HFFc6 (cell line): Measurements from ENCODE around the gene SAYSD1. TPM values are rescaled to one million over a fixed set of nuclear protein-coding genes. Genes with fewer than 3 reads are reported as not detected.

Experiments used
- DNase-seq: peaks from one replicate; pipeline ENCODE4 v3.0.0-alpha.2; 2018
- H3K27ac Mint-ChIP-seq: 2 replicates; pipeline ENCODE4 v1.8.0; 2020; ENCODE audit warnings: mild to moderate bottlenecking, mixed read lengths
- H3K27me3 Mint-ChIP-seq: 2 replicates; pipeline ENCODE4 v1.8.0; 2021; ENCODE audit warnings: mild to moderate bottlenecking, moderate library complexity, mixed read lengths; ENCODE audit not compliant: insufficient read depth
- H3K36me3 Mint-ChIP-seq: 2 replicates; pipeline ENCODE4 v1.8.0; 2021; ENCODE audit warnings: low read depth, mixed read lengths
- H3K4me1 Mint-ChIP-seq: 2 replicates; pipeline ENCODE4 v1.8.0; 2020; ENCODE audit warnings: low read depth, mixed read lengths
- H3K4me3 Mint-ChIP-seq: 2 replicates; pipeline ENCODE4 v1.8.0; 2020; ENCODE audit warnings: mild to moderate bottlenecking, moderate library complexity, mixed read lengths
- H3K9me3 Mint-ChIP-seq: 2 replicates; pipeline ENCODE4 v1.8.0; 2020; ENCODE audit warnings: mild to moderate bottlenecking, mixed read lengths
- total RNA-seq, 6 experiments: library from RNA; stranded (reverse); fragmentation: NEBNext Ultra II Directional; extraction: Animal tissue kit (Norgen Biotek cat#: 25700); gene quantifications; 2 replicates in 1 of 6; 3 replicates in 5 of 6; pipeline ENCODE4 v1.2.3, GENCODE V29; 2021
- TF ChIP-seq, protein P1 (sequence below): fragments of 200-600 bp; sonication (generic); IDR thresholded peaks from 2 replicates; pipeline ENCODE4 v1.5.0; 2021; ENCODE audit warnings: antibody characterized with exemption, mild to moderate bottlenecking

SAYSD1 gene
- total RNA-seq, 6 experiments from 2014 or later = 6.0 to 8.2 (median 7.5) TPM

DNA sequence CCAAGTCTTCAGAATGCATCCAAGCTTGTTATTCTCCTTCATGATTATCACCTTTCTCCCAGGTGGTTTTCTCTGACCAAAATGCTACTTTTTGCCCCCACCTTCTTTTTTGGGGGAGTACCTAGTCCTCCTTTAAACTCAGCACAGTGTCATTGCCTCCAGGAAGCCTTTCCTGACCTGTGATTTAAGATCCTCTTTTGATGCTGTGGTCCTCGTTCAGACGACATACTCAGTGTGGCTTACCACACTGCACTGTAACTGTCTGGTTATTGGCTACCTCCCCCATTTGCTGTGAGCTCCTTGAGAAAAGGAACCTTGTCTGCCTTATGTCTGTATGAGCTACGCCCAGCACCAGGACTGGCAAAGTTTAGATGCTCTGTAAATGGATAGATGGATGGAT is 14.6 kb downstream of the SAYSD1 start:
- no peak for DNase-seq
- H3K27ac Mint-ChIP-seq = no peak overlapping the region
- H3K4me3 Mint-ChIP-seq = no peak overlapping the region
- H3K27me3 Mint-ChIP-seq = peaks cover 3% of the 10 kb centered on the region
- TF ChIP-seq, protein P1, sequence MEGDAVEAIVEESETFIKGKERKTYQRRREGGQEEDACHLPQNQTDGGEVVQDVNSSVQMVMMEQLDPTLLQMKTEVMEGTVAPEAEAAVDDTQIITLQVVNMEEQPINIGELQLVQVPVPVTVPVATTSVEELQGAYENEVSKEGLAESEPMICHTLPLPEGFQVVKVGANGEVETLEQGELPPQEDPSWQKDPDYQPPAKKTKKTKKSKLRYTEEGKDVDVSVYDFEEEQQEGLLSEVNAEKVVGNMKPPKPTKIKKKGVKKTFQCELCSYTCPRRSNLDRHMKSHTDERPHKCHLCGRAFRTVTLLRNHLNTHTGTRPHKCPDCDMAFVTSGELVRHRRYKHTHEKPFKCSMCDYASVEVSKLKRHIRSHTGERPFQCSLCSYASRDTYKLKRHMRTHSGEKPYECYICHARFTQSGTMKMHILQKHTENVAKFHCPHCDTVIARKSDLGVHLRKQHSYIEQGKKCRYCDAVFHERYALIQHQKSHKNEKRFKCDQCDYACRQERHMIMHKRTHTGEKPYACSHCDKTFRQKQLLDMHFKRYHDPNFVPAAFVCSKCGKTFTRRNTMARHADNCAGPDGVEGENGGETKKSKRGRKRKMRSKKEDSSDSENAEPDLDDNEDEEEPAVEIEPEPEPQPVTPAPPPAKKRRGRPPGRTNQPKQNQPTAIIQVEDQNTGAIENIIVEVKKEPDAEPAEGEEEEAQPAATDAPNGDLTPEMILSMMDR = no peak
- H3K36me3 Mint-ChIP-seq = no peaks in the 10 kb centered on the region
- no peaks in the 10 kb centered on the region for H3K9me3 Mint-ChIP-seq
- no peaks in the 10 kb centered on the region for H3K4me1 Mint-ChIP-seq

GRCh38 chr6:39095578-39095977 is 19.4 kb downstream of the SAYSD1 start:
- H3K36me3 Mint-ChIP-seq = no peaks in the 10 kb centered on the region
- no peak overlapping the region for H3K27ac Mint-ChIP-seq
- no peaks in the 10 kb centered on the region for H3K9me3 Mint-ChIP-seq
- H3K4me1 Mint-ChIP-seq = no peaks in the 10 kb centered on the region
- no peak overlapping the region for H3K4me3 Mint-ChIP-seq
- DNase-seq = no peak
- TF ChIP-seq, protein P1 = no peak
- peaks cover 3% of the 10 kb centered on the region for H3K27me3 Mint-ChIP-seq

GRCh38 chr6:39093149-39093708 is 21.8 kb downstream of the SAYSD1 start:
- Mint-ChIP-seq H3K4me1 (no peaks in the 10 kb centered on the region), H3K9me3 (no peaks in the 10 kb centered on the region), H3K27ac (no peak overlapping the region), H3K36me3 (no peaks in the 10 kb centered on the region), H3K4me3 (no peak overlapping the region), H3K27me3 (peaks cover 2% of the 10 kb centered on the region)
- TF ChIP-seq, protein P1 = no peak
- DNase-seq = no peak

GRCh38 chr6:39092124-39092523 is 22.9 kb downstream of the SAYSD1 start:
- Mint-ChIP-seq H3K36me3 (no peaks in the 10 kb centered on the region), H3K27ac (no peak overlapping the region), H3K27me3 (peaks cover 6% of the 10 kb centered on the region), H3K9me3 (no peaks in the 10 kb centered on the region), H3K4me3 (no peak overlapping the region), H3K4me1 (no peaks in the 10 kb centered on the region)
- TF ChIP-seq, protein P1 = no peak
- no peak for DNase-seq

DNA sequence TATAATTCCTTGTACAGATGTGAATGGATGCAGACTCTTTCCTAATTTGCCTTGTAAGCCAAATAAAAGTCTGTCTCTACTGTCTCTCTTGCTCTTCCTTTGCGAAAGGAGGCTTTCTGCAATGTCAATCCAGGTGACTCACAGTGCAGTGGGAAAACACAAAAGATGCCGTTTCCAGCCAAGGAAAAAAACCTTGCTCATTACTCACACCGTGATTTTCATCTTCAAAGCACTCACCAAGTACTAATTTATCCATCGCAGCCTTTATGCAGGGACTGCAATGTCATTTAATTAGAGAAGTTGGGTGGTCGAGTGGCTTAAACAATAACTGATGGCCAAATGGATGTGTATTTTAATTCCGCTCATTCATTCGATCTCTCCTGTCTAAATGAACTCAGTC is 23.8 kb downstream of the SAYSD1 start:
- no peak overlapping the region for H3K27ac Mint-ChIP-seq
- no peaks in the 10 kb centered on the region for H3K4me1 Mint-ChIP-seq
- no peak overlapping the region for H3K4me3 Mint-ChIP-seq
- H3K9me3 Mint-ChIP-seq = no peaks in the 10 kb centered on the region
- DNase-seq = no peak
- no peaks in the 10 kb centered on the region for H3K36me3 Mint-ChIP-seq
- TF ChIP-seq, protein P1 = no peak
- H3K27me3 Mint-ChIP-seq = peaks cover 9% of the 10 kb centered on the region

DNA sequence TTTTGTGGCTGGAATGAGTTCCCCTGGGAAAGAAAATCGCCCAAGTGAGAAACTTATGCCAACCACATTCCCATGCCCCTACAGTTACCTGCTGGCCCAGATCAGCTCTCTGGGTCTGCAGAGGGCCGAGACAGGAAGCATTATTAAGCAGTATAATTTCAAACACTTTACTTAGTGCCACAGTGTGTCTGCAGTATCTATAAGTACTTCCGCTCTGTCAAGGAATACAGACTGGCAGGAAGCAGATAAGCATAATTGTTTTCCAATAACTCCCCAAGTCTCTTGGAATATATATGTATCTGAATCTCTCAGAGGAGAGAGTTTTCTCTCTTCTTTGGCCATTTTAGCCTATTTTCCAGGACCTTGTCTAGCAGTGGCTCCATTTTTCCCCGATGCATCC is 24.9 kb downstream of the SAYSD1 start:
- H3K9me3 Mint-ChIP-seq = no peaks in the 10 kb centered on the region
- TF ChIP-seq, protein P1 = no peak

More for the DNA sequence above, 24.9 kb downstream of the SAYSD1 start:
- Mint-ChIP-seq H3K36me3 (no peaks in the 10 kb centered on the region), H3K27ac (no peak overlapping the region), H3K27me3 (peaks cover 10% of the 10 kb centered on the region), H3K4me3 (no peak overlapping the region), H3K4me1 (no peaks in the 10 kb centered on the region)
- DNase-seq = no peak
